DMS114 treated with DMSO at 0.1 percent for 48 hours (cell line): Measurements from ENCODE around the gene DNAJA4.

Source experiments
- DNase-seq: peaks from one replicate; lab custom pipeline; 2025; ENCODE audit not compliant: unreplicated experiment; lab: John Stamatoyannopoulos, UW

DNAJA4 gene

DNA sequence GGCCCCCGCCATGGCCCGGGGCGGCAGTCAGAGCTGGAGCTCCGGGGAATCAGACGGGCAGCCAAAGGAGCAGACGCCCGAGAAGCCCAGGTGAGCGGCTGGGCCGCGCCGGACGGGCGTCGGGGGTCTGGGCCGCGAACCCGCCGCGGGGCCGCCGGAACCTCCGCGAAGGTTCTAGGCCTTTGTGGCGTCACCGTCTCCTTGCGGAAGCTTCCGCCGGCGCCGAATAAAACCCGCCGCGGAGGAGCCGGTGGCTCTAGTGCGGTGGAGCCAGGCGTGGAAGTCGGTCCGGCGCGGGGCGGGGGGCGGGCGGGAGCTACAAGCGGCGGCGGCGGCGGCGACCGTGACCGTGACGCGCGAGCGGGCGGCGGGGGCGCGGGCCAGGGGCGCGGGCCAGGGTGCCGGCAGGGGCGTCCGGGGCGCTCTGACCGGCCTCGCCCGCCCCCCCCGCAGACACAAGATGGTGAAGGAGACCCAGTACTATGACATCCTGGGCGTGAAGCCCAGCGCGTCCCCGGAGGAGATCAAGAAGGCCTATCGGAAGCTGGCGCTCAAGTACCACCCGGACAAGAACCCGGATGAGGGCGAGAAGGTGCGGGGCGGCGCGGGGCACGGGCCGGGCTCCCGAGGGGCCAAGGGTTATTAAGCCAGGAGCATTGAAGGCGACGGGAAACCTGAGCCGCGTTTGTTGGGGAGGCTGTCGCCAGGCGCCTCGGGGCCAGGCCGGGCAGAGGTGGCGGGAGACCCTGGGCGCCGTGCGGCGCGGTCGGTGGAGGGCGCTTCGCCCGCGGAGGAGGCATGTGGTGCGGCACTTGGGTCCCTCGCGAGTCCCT is at the start of gene DNAJA4:
TSS of gene DNAJA4 (plus strand) at position 259 of the 833 bp plus-strand sequence. CDS start at position 461, 202 bp downstream.
- peak; percentile 32 for DNase-seq

DNA sequence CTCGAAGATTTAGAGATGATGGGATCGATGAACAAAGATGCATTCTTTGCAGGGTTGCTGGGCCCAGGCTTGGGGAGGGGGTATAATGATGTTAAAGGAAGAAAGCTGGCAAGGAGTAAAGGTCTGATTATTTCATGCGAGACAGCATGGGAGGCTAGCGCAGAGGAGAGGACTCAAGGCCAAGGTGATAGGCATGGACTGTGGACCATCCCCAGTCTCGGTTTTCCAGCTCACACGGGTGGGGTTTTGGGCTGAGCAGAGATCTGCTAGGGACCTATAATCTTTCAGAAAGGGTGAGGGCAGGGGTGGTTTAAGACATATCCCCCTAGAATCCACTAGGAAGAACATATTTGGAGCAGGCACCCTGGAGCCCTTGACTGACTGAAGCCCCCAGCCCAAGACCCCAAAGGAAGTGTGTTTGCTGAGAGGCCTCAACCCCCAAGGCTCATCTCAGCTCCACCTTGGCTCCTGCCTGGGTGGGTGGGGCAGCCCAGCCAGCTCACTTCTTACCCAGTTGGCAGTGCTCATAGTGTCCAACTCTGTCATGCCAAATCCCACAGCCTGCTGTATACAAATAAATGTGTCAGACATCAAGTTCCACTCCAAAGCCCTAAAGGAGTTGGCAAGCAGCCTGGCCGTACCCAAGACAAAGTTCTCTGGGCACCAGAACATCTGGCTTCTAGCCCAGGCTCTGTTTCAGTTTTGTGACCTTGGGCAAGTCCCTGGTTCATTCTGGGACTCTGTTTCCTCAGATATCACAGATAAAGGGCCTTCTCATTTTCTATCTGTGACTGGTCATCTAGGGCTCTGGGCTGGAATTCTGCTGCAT is 47.9 kb upstream of the DNAJA4 start:
- no peak for DNase-seq

DNA sequence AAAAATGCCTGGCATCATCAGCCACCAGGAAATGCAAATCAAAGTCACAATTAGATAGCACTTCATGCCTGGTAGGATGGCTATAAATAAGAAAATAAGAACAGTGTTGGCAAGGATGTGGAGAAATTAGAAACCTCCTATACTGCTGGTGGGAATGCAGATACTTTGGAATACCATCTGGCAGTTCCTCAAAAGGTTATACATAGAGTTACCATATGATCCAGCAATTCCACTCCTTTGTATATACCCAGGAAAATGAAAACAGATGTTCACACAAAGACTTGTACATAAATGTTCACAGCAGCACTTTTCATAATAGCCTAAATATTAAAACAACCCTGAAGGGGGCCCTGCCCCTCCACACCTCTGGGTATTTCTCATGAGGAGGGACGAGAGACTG is 43.6 kb upstream of the DNAJA4 start:
- no peak for DNase-seq

DNA sequence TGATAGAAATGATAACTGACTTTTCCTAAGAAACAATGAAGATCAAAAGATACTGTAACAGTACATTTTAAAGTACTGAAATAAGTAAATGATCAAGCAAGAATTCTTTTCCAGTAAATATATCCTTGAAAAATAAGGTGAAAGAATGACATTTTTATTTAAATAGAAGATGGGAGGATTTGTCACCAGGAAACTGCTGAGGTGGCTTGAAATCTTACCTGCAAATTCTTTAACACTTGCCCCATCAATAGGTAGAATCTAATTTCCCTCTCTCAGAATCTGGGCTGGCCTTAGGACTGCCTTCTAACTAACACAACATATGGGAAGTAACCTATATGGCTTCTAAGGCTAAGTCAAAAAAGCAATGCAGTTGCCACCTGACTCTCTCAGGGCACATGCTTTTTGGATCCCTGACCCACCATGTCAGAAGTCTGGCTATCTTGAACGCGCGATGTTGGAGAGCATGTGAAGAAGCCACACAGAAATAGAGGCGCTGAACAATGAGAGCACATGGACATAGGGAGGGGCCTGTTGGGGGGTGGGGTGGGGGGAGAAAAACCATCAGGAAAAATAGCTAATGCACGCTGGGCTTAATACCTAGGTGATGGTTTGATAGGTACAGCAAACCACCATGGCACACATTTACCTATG is 41.5 kb upstream of the DNAJA4 start:
- DNase-seq = no peak

DNA sequence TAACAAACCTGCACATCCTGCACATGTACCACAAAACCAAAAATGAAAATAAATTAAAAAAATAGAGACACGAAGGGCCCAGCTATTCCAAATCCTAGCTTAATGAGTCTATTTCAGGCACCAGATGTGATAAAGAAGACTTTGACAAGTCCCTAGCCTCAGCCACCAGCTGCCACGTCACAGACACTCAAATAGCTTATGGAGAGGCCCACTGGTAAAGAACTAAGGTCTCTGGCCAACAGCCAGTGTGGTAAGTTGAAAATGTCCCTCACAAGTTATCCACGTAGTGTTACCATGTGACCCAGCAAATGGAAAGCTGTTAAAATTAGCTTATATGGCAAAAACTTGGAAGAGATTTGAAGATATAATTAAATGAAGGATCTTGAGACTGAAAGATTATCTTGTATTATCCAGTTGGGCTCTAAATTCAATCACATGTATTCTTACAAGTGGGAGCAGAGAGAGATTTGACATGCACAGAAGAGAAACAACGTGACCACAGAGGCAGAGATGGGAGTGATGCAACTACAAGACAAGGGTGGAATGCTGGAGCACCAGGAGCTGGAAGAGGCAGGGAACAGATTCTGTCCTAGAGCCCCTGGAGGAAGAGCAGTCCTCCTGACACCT is 40.9 kb upstream of the DNAJA4 start:
- DNase-seq = no peak

DNA sequence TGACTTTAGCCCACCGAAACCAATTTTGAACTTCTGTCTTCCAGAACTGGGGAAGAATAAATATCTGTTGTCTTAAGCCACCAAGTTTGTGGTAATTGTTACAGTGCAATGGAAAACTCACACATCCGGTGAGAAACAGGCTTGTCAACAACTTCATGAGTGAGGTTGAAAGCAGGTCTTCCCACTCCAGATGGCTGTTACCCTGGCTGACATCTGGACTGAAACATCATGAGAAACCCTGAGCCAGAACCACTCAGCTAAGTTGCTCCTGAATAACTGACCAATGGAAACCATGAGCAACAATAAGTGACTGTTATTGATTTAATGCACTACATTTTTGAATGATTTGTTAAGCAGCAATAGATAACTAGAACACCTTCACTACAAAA is 40.3 kb upstream of the DNAJA4 start:
- no peak for DNase-seq

DNA sequence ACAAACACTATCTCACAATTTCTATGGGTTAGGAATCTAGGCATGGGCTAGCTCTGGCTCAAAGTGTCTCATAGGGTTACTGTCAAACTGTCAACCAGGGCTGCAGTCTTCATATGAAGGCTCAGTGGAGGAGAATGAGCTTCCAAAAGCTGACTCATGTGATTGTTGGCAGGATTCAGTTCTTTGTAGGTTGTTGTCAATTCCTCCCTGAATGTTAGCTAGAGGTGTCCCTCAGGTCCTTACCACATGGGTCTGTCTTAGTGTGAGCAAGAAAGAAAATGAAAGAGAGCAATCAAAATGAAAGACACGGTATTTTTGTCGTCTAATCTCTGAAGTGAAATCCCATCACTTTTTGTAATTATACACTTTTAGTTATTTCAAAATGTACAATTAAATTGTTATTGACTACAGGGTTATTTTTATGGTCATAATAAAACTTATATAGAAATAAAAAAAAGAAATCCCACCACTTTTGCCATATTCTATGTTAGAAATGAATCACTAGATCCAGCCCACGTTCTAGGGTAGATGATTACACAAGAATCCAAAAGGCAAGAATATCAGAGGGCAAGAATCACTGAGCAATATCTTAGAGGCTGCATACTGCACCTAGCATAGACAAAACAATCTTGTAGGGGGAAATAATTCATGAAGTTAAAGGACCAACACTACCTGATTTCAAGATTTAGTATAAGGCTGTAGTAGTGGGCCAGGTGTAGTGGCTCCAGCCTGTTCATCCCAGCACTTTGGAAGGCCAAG is 38.4 kb upstream of the DNAJA4 start:
- no peak for DNase-seq

DNA sequence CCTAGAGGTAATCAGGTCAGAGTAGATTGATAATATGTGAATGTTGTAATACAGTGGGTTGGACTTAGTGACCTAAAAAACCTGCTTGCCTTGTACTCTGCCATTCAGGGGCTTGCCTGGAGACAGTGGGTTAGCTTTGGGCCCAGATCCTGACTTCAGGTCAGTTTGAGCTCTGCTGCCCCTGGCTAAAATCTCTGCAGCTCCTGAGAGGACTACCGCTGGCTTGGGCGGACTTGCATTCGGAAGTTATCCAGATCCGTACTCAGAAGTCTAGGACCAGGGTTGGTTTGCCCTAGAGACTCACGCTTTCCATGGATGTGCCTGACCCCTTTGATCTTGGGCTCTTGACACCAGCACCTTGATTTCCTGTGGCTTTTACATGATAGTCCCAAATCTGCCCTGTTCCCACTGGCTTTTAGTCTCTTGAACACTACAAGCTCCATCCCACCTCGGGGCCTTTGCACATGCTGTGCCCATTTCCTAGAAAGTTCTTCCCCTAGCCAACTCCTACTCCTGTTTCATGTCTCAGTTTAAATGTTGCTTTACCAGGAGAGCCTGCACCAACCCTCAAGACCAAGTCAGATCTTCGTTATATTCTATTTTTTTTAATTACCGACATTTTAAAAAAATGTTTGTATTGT is 35.9 kb upstream of the DNAJA4 start:
- no peak for DNase-seq

DNA sequence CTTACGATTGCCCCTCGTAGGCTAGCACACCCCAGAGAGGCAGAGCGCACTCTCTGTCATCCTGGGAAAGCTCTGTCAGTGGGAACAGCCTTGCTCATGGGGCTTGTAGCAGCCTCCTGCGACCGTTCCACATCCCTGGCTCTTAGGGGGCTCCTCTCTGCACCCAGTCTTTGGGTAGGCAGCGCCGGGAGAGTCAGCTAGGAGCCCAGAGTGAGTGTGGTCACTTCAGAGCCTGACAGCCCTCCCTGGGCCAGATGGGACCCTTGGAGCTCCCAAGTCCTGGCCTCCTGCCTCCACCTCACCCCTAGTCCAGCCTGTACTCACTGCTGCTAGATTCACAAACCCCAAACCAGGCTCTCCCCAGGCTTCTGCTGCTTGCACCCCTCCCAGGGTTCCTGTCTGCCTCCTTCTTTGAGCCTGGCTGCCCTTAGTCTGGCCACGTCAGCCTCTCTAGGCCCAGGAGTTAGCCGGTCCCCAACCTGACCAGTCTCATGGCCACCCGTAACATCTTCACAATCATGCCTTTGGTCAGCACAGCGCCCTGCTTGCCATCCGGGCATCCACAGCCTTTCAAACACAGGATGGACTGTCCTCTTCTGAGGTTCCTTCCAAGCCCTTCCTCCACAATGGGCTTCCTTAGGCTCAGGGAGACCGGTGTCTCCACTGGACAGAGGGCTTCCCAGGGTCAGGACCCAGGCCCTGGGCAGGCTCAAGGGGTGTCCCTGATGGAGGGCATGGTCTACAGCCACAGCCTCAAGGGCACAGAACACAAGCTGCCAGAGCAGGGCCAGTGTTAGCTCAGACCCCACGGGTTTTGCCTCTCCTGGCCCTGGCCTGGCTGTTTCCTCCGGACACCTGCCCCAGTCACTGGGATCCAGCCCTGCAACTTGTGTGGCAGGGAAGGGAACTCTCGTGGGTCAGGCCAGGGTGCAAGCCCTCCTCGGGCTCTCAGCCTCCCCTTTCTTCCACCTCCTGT is 34.6 kb upstream of the DNAJA4 start:
- no peak for DNase-seq

DNA sequence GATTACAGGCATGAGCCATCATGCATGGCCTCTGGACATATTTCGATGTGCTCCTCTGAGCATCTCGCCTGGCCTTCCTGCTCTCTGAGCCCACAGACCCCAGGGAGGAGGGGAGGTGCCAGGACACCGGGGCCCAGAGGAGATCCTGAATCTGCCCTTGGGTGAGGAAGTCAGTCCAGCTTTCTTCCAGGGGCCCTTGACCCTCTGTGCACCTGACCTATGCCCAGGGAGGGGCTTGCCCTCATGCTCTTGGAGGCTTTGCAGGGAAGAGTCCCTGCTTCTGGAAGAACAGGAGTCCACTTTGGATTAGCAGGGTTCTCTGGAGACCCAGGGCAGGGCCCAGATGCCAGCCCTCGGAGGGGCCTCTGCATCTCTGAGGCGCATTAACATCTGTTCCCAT is 31.4 kb upstream of the DNAJA4 start:
- no peak for DNase-seq

DNA sequence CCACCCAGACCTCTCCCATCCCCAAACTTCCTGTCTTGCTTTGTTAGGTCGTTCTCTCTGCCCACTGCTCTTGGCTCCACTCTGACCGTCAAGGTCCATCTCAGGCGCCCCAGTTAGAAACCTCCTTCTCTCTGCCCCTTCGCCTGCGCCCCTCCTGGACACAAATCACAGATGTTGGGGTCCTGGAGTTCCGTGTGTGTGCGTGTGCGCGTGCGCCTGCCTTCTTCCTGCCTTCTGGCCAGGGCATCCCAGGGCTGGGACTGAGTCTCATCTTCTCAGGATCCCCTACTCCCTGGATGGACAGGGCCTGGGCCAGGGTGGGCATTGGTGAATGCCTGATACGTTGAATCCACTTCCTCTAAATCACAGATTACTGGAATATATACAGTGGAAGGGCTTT is 30.9 kb upstream of the DNAJA4 start:
- no peak for DNase-seq

DNA sequence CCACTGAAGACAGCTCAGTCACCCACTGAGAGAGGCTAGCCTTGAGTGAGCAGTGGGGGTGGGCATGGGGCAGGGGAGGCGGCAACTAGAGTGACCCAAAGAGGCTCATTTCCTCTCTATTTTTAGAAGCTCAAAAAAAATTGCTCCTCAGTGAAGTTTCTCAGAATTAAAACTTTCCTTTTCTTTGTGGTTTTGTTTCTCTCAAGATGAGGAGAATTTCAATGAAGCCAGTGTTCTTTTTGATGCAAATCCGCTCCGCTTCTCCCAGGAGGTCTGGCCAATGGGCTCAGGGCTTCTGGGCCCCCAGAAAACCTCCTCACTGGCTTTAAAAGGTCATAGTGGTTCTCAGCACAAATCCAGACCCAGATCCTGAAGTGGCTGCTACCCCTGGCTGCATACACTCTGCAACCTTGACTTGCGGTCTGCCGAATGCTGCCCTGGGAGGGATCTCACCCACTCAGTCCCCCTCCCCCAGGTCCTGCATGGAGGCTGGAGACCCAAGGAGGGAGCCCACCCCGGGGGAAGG is 29.8 kb upstream of the DNAJA4 start, which contains the start of gene ACSBG1:
TSS of gene ACSBG1 (minus strand) at position 51 of the 526 bp plus-strand sequence. CDS start 64 bp downstream, outside the sequence.
- no peak for DNase-seq

DNA sequence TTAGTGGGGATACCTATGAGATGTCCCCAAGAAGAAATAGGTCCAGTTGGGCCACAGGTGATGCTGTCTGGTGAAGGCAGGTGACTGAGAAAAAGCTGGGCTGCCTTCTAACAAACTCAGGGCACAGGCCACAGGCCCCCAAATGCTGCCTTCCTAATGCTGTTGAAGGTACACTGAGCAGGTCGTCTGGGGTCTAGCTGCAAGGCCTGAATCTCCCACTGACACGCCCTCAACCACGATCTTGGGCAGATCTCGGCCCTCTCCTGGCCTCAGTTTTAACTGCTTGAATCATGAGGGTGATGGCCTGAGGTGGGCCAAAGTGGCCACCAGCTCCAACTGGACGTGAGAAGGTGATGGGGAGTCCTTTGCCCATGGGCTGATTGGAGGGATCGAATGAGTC is 27.9 kb upstream of the DNAJA4 start:
- DNase-seq = no peak

DNA sequence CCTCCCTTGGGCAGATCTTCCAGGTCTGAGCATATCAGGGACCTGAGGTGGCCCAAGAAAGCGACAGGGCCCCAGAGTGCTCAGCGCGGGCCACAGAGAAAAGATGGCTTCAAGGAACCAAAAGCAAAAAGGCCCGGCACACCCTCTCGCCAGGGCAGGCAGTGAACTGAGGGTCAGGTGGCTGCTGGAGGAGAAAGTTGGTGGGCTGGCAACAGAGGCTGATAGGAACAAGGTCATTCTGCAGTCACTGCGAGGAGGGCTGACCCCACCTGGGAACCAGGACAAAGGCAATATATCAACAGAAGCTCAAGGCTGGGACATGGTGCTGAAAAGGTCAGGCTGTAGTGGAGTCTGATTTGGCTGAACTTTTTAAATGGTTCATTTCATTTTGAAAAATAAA is 27.2 kb upstream of the DNAJA4 start:
- DNase-seq = no peak

DNA sequence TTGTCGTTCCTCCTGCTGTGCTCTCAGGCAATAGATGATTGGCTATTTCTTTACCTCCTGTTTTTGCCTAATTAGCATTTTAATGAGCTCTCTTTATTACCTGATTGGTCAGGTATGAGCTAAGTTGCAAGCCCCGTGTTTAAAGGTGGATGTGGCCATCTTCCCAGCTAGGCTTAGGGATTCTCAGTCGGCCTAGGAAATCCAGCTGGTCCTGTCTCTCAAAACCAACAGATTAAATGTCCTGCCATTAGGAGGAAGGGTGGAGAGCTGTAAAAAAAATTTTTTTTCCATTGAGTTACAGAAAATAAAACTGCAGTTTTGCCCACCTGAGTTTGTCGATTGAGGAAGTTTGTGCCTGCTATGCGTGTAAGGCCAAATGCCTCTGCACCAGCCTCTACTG is 24.6 kb upstream of the DNAJA4 start:
- DNase-seq = no peak

DNA sequence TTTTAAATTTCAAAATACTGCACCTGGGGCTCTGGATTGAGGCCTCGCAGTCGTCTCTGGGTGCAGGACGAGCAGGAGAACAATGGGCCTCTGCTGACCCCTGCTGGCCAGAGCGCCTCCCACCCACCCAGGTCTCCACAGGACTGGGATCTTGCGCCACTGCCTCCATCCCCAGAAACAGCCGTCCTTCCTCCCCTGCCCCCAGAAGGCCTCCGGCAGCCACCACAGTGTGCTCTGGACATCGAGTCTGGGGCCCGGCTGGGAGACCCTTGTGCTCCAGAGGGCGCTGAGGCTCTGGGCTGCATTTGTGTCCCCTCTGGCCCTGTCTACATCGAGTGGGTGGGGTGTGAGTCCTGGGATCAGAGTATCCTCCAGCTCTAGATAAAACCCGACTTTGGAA is 23.3 kb upstream of the DNAJA4 start:
- DNase-seq = peak; percentile 69

DNA sequence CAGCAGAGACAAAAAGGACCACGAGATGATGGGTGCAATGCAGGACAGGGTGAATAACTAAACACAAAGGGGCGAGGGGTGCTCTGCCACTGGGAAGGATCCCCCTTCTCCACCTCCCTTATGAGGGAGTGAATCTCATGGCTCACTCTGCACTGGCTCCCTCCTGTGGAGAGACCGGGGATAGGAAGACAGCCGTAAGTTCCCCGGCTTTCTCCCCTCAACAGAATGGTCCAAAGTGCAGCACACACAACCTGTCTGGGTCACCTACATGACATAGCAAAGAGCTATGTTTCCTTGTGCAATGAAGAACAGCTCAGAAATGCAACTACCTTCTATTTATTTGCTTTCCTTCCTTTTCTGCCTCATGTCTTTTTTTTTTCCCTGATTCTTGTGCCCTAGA is 22.2 kb upstream of the DNAJA4 start:
- DNase-seq = no peak

DNA sequence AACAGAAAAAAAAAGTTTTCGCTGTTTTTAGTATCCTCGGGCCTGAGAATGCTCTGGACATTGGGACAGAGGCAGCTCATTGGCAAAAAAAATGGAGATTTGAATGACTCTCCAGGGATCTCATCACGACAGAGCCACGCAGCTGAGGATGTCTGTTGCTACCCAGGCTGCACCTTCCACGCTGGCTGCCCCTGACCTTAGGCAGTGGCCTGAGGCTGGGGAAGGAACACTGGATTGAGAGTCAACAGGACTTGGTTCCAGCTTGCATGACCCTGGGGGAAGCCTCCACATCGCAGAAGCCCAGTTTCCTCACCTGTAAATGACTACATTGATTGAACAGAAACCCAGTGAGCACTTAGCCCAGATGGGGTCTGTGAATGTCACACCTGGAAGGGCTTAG is 21.3 kb upstream of the DNAJA4 start:
- DNase-seq = no peak
